HFFc6 (cell line): Measurements from ENCODE around the gene CLIC1. TPM values are rescaled to one million over a fixed set of nuclear protein-coding genes. Genes with fewer than 3 reads are reported as not detected.

Experiments used
- DNase-seq: peaks from one replicate; pipeline ENCODE4 v3.0.0-alpha.2; 2018
- H3K27ac Mint-ChIP-seq: 2 replicates; pipeline ENCODE4 v1.8.0; 2020; ENCODE audit warnings: mild to moderate bottlenecking, mixed read lengths
- H3K27me3 Mint-ChIP-seq: 2 replicates; pipeline ENCODE4 v1.8.0; 2021; ENCODE audit warnings: mild to moderate bottlenecking, moderate library complexity, mixed read lengths; ENCODE audit not compliant: insufficient read depth
- H3K36me3 Mint-ChIP-seq: 2 replicates; pipeline ENCODE4 v1.8.0; 2021; ENCODE audit warnings: low read depth, mixed read lengths
- H3K4me1 Mint-ChIP-seq: 2 replicates; pipeline ENCODE4 v1.8.0; 2020; ENCODE audit warnings: low read depth, mixed read lengths
- H3K4me3 Mint-ChIP-seq: 2 replicates; pipeline ENCODE4 v1.8.0; 2020; ENCODE audit warnings: mild to moderate bottlenecking, moderate library complexity, mixed read lengths
- H3K9me3 Mint-ChIP-seq: 2 replicates; pipeline ENCODE4 v1.8.0; 2020; ENCODE audit warnings: mild to moderate bottlenecking, mixed read lengths
- total RNA-seq, 6 experiments: library from RNA; stranded (reverse); fragmentation: NEBNext Ultra II Directional; extraction: Animal tissue kit (Norgen Biotek cat#: 25700); gene quantifications; 2 replicates in 1 of 6; 3 replicates in 5 of 6; pipeline ENCODE4 v1.2.3, GENCODE V29; 2021
- TF ChIP-seq, protein P1 (sequence below): fragments of 200-600 bp; sonication (generic); IDR thresholded peaks from 2 replicates; pipeline ENCODE4 v1.5.0; 2021; ENCODE audit warnings: antibody characterized with exemption, mild to moderate bottlenecking

CLIC1 gene
- total RNA-seq, 6 experiments from 2014 or later, result 638 to 833 (median 745) TPM

DNA sequence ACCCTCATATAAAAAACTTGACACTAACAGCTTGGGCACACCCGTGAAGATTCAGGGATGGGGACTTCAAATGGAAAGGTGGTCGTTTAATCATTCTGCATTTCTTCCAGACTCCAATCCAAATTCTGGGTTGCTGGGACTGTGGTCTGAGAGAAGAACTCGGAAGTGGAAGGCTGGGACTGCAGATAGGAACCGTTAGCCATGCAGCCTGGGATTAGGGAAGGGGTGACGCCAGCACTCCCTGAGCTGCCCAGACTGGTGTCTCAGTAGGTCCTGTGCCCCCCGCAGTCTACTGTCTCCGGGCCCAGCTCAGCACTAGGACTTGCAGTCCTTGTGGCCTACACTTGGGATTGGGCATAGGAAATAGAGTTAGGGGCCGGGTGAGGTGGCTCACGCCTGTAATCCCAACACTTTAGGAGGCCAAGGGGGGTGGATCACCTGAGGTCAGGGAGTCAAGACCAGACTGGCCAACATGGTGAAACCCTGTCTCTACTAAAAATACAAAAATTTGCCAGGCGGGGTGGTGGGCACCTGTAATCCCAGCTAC is 511 bp upstream of the CLIC1 start:
- Mint-ChIP-seq H3K27me3 (no peaks in the 10 kb centered on the region; the same call in none of the 2 replicates), H3K4me1 (peaks cover 68% of the 10 kb centered on the region), H3K27ac (peak overlapping the region; percentile 92), H3K4me3 (peak overlapping the region; percentile 98), H3K9me3 (no peaks in the 10 kb centered on the region), H3K36me3 (peaks cover 41% of the 10 kb centered on the region)
- no peak for DNase-seq
- TF ChIP-seq, protein P1, sequence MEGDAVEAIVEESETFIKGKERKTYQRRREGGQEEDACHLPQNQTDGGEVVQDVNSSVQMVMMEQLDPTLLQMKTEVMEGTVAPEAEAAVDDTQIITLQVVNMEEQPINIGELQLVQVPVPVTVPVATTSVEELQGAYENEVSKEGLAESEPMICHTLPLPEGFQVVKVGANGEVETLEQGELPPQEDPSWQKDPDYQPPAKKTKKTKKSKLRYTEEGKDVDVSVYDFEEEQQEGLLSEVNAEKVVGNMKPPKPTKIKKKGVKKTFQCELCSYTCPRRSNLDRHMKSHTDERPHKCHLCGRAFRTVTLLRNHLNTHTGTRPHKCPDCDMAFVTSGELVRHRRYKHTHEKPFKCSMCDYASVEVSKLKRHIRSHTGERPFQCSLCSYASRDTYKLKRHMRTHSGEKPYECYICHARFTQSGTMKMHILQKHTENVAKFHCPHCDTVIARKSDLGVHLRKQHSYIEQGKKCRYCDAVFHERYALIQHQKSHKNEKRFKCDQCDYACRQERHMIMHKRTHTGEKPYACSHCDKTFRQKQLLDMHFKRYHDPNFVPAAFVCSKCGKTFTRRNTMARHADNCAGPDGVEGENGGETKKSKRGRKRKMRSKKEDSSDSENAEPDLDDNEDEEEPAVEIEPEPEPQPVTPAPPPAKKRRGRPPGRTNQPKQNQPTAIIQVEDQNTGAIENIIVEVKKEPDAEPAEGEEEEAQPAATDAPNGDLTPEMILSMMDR, result no peak

DNA sequence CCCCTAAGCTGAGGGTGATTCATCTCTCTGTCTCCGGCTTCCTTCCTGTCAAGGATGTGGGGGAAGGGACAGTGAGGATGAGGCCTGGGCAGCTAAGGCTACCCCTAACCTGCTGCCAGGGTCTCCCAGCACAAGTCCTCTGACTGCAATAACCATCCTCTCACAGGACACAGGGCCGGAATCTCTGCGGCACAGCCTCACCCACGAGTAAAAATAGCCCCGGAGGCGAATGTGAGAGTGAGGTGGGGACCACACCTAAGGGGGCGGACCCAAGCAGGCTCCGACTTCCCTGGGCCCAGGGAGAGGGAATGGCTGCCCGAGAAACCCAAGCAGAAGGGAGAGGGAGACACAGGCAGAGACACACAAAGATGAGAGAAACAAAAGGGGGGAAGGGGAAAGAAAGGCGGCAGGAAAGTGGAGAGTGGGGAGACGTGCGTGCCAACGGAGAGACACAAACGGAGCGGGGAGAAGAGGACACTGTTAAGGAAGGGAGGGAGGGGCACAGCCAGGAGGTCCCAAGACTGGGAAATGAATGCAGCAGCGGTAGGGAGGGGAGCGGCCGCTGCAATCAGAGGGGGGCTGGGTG is 1.4 kb downstream of the CLIC1 start:
- TF ChIP-seq, protein P1, result no peak
- Mint-ChIP-seq H3K27me3 (peaks cover 2% of the 10 kb centered on the region), H3K36me3 (peaks cover 46% of the 10 kb centered on the region), H3K27ac (peak overlapping the region; percentile 92), H3K4me3 (peak overlapping the region; percentile 98), H3K9me3 (no peaks in the 10 kb centered on the region), H3K4me1 (peaks cover 75% of the 10 kb centered on the region)
- DNase-seq, result peak; percentile 60

DNA sequence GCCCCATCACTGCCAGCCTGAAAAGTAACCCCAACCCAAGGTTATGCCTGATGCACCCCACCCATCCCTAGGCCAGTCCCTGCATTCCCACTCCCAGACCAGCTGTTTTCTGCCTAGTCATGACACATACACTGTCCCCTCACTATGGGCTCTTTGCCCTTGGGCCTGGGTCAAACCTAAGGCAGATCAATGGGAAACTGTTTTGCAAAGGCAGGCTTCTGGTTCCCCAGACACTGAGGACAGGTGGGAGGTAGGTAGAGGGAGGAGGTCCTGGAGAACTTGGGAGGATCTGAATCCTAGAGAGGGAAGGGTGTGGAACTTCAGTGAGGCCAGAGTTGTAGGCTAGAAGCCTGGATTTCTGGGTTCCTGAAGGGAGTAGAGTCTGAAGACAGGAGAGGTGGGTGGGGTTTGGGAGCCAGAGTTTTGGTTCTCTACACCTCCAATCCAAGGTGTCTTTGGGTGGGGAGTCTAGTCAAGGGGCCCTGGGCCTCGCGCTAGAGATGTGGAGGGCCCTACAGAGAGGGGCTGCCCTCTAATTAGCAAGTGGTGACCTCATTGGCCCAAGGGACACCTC is 2.0 kb downstream of the CLIC1 start:
- peaks cover 46% of the 10 kb centered on the region for H3K36me3 Mint-ChIP-seq
- peaks cover 2% of the 10 kb centered on the region for H3K27me3 Mint-ChIP-seq
- H3K4me3 Mint-ChIP-seq, result peak overlapping the region; percentile 98
- TF ChIP-seq, protein P1, result no peak
- no peaks in the 10 kb centered on the region for H3K9me3 Mint-ChIP-seq
- no peak for DNase-seq
- H3K27ac Mint-ChIP-seq, result peak overlapping the region; percentile 92
- H3K4me1 Mint-ChIP-seq, result peaks cover 71% of the 10 kb centered on the region

DNA sequence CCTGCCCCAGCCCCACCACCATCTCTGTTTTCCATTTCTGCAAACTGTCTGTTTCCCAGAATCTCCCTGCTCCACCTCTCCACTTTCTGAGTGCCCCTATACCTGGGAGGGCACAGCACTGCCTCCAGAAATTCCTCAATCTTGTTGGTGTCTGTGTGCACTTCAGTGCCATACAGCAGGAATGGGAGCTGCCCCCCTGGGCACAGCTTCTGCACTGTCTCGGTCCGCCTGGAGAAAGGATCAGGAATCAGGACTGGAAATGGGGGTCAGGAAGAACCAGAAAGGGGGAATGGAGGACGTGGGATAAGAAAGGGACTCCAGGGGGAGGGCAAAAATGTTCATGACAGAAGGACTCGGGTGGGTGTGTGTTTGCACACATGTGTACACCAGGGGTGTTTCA is 2.6 kb downstream of the CLIC1 start:
- DNase-seq, result no peak
- Mint-ChIP-seq H3K9me3 (no peaks in the 10 kb centered on the region), H3K27ac (peak overlapping the region; percentile 92), H3K36me3 (peaks cover 46% of the 10 kb centered on the region), H3K4me3 (peak overlapping the region; percentile 98), H3K27me3 (peaks cover 2% of the 10 kb centered on the region), H3K4me1 (peaks cover 70% of the 10 kb centered on the region)
- TF ChIP-seq, protein P1, result no peak

DNA sequence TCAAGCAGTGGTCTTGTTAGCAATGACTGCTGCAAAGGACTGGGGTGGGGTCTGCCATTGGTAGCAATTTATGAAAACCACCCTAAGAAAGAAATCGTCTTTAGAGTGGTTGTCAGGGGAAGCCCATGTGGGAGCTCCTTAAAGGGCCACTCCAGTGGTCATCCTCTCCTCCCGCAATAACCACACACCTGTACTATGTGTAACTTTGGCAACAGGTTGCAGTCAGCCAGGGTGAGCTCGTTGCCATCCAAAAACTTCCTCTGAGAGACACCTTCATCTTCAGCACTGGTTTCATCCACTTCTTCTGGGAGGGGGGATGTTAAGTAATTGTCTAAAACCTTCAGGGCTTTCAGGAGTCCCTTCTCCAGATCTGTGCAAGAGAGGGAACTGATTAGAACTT is 4.3 kb downstream of the CLIC1 start:
- DNase-seq, result no peak
- Mint-ChIP-seq H3K4me1 (peaks cover 58% of the 10 kb centered on the region), H3K27ac (peak overlapping the region; percentile 42), H3K4me3 (no peak overlapping the region; the same call in 1 of the 2 replicates), H3K9me3 (no peaks in the 10 kb centered on the region), H3K36me3 (peaks cover 51% of the 10 kb centered on the region), H3K27me3 (peaks cover 2% of the 10 kb centered on the region)
- TF ChIP-seq, protein P1, result no peak
